Neural progenitor cell (in vitro differentiated cells): Measurements from ENCODE around the gene TNRC18.

Experiments used
- EZH2 ChIP-seq: fragments of 200-600 bp; sonication (generic); IDR thresholded peaks from 2 replicates; pipeline ENCODE4 v1.6.1; 2017; ENCODE audit warnings: antibody characterized with exemption, mild to moderate bottlenecking, moderate library complexity
- TF ChIP-seq, protein P1 (sequence below): fragments of 200-600 bp; sonication (generic); IDR thresholded peaks from 2 replicates; pipeline ENCODE4 v1.5.1; 2017; ENCODE audit warnings: antibody characterized with exemption, mild to moderate bottlenecking

DNA sequence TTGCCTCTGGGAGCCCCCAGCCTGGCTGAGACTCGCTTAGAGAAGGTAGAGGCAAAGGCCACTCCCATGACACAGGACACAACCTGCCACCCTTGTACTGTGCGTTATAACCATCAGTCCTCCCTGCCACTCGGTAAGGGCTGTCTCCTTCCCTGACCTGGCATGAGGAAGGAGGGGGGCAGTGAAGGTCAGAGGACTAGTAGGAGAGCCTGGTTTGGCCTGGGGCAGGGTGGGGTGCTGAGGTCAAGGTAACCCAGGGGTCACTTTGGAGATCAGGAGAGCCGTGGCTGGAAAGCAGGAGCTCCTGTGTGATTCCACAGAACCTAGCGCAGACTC lies 6.9 kb upstream of the TNRC18 start:
- TF ChIP-seq, protein P1, sequence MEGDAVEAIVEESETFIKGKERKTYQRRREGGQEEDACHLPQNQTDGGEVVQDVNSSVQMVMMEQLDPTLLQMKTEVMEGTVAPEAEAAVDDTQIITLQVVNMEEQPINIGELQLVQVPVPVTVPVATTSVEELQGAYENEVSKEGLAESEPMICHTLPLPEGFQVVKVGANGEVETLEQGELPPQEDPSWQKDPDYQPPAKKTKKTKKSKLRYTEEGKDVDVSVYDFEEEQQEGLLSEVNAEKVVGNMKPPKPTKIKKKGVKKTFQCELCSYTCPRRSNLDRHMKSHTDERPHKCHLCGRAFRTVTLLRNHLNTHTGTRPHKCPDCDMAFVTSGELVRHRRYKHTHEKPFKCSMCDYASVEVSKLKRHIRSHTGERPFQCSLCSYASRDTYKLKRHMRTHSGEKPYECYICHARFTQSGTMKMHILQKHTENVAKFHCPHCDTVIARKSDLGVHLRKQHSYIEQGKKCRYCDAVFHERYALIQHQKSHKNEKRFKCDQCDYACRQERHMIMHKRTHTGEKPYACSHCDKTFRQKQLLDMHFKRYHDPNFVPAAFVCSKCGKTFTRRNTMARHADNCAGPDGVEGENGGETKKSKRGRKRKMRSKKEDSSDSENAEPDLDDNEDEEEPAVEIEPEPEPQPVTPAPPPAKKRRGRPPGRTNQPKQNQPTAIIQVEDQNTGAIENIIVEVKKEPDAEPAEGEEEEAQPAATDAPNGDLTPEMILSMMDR = no peak
- no peak for TF ChIP-seq EZH2
